NCI-H2196 treated with DMSO at 0.1 percent for 48 hours (cell line): Measurements from ENCODE around the gene KLF2.

ENCODE experiments used
- DNase-seq: peaks from one replicate; lab custom pipeline; 2025; ENCODE audit not compliant: unreplicated experiment; lab: John Stamatoyannopoulos, UW

The KLF2 gene

DNA sequence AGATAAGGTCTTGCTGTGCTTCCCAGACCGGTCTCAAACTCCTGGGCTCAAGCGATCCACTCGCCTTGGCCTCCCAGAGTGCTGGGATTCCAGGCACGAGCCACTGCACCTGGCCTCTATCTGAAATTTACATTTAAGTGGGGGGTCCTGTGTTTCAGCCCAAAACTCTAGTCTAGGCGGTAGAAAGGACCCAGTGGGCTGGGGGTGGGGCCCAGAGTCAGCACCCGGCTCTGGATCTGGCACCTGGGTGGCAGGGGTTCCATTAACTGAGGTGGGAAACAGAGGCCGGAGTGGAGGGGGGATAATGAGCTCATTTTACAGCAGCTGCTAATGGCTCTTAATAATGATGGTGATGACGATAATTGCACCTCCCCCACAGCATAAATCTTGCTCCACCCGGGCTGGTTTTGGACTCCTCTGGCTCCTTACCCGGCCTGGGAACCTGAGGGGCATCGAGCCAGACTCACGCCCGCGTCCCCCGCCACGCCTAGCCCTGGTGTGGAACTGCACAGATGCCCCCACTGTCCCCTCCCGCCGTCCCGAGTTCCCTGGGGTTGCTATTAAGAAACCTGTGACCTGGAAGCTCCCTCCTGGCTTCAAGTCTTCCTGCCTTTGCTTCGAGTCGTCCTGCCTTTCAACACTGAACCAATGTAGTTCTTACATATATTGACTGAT lies 17.8 kb upstream of the KLF2 start:
- DNase-seq = no peak

DNA sequence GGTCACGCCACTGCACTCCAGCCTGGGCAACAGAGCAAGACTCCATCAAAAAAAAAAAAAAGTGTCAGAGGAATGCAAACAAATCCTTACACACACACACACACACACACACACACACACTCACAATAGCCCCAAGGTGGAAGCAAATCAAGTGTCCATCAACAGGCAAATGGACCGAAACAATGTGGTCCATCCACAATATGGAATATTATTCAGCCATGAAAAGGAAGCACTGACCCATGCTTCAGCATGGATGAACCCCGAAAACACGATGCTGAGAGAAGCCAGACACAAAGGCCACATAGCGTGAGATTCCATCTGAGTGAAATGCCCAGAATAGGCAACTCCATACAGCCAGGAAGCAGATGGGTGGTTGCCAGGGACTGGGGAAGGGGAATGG lies 16.5 kb upstream of the KLF2 start:
- DNase-seq = no peak

DNA sequence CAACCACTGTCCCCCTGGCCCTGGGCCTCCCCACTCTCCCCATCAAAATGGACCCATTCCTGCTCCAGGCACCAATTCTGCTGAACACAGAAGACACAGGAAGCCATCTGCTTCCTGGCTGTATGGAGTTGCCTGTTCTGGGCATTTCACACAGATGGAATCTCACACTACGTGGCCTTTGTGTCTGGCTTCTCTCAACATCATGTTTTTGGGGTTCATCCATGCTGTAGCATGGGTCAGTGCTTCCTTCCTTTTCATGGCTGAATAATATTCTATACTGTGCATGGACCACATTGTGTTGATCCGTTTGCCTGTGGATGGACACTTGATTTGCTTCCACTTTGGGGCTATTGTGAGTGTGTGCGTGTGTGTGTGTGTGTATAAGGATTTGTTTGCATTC lies 15.0 kb upstream of the KLF2 start:
- DNase-seq = no peak

DNA sequence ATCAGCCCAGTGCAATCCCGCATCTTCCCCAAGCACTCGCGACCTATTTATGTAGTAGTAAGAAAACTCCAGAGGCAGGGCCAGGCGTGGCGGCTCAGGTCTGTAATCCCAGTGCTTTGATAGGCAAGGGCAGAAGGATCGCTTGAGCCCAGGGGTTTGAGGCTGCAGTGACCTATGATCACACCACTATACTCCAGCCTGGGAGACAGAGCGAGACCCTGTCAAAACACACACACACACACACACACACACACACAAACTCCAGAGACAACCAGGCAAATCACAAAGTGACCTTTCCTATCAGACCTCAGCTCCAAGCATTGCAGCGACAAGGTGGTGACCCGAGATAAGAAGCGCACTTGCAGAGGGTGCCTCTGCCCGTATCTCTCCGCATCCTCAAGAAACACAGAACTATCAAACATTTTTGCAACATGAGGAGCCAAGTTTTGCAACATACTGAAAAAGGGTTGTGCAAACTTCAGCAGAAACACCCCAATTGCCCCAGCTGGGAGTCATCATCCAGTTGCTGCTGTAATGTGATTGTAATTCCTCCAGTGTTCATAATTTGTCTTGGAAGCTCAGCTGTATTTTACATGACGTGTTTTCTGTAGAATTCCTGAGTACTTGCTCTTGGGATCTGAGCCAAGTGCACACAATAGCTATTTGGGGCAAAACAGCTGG lies 8.7 kb upstream of the KLF2 start:
- no peak for DNase-seq

DNA sequence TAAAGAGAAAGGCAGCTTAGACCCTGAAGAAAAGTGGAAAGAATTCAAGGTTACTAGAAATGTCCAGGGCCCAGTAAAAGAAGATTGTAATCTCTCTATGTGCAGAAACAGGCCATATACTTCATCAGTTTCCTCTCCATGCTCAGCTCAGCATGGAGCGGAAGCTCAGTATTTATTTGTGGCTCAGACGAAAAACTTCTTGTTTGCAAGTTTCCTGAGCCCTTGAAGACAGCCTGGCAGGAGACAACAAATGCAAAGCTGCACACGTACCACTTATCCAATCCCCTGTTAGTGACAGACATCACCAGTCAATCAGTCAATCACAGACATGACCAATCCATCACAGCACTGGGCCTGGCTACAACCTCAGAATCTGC lies 8.1 kb upstream of the KLF2 start:
- DNase-seq = no peak

DNA sequence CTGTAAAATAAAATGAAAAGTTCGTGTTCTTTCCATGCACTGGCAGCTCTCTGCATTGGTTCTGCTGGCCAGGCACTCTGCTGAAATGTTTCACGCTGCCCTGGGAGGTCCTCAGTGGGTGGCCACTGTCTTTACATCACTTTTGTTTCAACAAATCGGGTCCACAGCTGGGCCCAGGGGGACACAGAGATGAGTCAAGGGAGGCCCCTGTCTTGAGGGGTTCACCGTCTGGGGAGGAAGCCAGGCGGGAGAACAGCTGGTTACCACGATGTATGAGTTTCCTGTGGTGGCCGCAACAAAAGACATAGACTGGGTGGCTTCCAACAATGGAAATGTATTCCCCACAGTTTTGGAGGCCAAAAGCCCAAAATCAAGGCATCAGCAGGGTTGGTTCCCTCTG lies 5.1 kb upstream of the KLF2 start:
- no peak for DNase-seq

DNA sequence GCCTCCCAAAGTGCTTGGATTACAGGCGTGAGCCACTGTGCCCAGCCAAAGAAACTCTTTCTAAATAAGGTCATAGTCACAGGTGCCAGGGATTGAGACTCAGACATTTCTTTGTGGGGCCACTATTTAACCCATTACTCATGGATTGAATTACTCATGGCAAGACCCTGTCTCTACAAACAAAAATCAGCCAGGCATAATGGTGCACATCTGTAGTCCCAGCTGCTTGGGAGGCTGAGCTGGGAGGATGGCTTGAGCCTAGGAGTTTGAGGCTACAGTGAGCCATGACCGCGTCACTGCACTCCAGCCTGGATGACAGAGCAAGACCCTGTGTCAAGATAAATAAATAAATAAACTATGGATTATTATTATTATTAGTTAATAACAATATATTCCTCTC lies 3.6 kb upstream of the KLF2 start:
- no peak for DNase-seq

DNA sequence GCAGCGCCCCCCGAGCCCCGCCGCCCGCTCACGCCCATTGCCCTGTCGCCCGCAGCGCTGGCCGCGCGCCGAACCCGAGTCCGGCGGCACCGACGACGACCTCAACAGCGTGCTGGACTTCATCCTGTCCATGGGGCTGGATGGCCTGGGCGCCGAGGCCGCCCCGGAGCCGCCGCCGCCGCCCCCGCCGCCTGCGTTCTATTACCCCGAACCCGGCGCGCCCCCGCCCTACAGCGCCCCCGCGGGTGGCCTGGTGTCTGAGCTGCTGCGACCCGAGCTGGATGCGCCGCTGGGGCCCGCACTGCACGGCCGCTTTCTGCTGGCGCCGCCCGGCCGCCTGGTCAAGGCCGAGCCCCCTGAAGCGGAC lies 518 bp downstream of the KLF2 start:
- no peak for DNase-seq

DNA sequence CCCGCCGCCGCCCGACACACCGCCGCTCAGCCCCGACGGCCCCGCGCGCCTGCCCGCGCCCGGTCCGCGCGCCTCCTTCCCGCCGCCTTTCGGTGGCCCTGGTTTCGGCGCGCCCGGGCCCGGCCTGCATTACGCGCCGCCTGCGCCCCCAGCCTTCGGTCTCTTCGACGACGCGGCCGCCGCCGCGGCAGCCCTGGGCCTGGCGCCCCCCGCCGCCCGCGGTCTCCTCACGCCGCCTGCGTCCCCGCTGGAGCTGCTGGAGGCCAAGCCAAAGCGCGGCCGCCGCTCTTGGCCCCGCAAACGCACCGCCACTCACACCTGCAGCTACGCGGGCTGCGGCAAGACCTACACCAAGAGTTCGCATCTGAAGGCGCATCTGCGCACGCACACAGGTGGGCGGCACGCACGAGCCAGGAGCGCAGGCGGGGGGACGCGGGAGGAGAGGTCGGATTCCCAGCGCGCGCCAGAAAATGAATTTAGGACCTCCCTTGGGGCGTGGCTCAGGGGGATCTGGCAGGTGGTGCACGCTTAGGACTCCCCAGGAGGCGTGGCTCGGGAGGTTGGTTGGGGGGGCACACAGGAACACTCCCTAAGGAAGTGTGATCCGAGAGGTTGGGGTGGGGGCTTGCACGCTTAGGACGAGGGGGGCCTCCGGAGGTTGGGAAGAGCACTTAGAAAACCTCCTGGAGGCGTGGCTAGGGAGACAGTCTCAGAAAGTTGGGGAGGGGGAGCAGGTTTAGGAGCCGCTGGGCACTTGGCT lies 1.2 kb downstream of the KLF2 start:
- no peak for DNase-seq

DNA sequence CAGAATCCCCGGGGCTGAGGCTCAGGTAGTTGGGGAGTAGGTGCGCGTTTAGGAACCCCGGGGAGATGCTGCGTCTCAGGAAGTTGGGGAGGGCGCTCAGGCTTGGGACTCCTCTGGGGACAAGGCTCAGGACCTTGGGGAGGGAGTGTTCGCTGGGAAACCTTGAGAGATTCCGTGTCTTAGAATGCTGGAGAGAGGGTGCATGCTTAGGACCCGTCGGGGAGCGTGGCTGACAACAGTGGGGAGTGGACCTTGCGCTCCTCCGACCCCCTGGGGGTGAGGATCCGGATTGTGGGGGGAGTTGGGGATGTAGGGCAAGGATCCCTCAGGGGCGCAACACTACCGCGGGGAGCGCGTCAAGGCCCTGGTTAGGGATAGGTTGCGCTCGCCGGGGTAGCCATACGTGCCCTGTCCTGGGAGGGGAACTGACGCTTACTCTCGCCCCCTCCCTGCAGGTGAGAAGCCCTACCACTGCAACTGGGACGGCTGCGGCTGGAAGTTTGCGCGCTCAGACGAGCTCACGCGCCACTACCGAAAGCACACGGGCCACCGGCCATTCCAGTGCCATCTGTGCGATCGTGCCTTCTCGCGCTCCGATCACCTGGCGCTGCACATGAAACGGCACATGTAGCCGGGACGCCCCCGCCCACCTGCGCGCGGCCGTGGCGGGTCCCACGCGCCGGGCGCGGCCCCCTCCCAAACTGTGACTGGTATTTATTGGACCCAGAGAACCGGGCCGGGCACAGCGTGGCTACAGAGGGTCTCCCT lies 2.0 kb downstream of the KLF2 start:
- DNase-seq = no peak

DNA sequence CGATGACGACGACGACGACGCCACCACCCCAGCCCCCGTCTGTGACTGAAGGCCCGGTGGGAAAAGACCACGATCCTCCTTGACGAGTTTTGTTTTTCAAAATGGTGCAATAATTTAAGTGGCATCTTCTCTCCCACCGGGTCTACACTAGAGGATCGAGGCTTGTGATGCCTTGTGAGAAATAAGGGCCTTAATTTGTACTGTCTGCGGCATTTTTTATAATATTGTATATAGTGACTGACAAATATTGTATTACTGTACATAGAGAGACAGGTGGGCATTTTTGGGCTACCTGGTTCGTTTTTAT lies 2.5 kb downstream of the KLF2 start:
- DNase-seq = no peak

DNA sequence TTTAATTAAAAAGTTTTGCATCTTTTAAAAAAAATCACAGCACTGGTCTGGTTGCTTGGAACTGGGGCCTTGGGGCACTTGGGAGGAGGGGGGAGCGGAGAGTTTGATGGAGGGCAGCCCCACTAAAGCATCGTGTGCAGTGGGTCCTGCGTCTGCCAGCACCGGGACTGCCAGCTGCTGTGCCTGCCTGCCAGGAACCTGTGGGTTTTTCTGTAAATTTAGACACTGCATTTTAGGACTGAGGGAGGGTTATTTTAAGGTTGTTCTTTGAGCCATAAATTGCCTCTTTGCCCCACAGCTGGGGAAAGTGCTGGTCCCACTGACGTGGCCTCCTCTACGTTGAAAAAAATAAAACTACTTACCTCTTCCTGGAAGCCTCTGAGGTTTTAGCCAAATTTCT lies 2.9 kb downstream of the KLF2 start:
- DNase-seq = no peak

DNA sequence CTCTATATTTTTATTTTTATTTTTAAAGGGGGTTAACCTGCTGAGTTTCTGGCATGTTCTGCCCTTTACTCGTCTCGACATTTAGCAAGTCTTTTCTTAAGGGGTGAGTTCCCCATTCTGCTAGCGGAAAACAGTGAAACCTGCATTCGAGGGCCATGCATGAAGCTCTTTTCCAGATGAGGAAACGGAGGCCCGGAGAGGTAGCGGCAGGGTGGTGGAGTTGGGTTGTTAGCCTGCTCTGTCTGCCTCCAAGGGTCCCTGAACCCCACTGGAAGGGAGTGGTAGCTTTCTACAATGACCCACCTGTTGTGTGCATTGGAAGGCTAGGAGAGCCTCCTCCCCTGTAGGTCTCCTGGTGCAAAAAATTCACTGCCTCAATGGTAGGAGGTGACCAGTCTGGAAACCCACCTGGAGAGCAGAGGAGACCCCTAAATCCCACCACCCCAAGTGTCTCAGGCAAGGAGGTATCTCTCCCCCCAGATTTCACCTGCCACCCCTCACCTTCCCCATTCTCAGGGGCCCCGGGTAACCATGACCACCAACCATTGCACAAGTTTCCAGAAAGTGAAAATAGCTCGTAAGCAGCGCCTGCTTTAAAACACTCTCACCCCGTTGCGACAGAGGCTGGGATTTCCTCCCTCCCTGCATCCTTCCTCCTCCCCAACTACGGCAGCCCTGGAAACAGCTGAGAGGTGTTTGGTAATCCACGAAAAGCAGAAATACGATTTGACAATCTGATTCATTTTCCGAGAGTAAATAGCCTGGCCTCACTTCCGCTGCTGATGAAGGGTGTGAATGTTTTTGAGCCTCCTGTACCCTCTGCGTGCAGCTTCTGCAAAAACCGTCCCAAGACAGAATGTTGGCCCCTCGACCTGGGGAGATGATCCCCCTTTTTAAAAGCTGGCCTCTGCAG lies 3.5 kb downstream of the KLF2 start:
- DNase-seq = no peak

DNA sequence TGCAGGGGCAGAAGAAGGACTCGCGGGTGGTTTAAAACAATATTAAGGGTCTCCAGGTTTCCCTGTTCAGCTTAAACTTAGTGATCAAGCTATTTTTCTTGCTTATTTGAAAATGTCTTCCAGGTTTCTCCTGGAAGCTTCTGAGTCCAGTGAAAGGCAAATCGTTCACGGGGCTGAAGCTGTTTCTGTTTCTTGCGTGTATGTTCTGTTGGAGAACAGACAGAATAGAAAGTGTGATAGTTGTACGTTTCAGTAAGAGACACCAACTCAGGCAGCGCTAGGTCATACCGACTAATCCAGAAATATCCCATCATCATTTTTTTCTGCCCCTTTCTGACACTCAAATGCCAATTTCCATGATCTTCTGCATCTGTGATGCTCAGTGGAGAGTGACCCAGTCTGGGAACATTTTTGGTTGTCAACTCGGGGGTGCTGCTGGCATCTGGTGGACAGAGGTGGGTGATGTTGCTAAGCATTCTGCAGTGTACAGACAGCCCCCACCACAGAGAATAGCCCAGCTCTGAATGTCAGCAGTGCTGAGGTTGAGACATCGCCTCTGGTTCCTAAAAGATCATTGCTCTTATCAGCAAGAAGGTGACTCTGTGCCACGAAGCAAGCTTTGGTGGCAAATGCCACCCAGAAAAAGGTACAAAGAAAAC lies 4.3 kb downstream of the KLF2 start:
- DNase-seq = no peak

DNA sequence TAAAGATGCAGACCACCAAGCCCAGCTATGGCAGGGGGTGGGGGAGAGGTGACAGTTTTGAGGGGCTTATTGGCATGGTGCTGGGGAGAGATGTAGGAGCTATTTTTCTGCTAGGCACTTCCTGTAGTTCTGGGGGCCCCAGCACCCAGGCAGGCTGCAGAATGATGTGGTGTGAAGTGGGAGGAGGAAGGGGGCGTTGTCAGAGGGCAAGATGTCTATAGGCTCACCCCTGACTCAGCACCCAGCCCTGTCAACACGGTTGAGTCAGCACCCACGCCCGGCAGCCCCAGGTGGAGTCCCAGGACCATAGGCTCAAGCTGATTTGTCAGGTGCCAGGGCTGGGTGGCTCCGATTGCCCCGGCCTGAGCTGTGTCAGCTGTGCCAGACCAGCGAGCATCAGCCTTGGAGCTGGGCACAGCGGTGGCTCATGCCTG lies 5.8 kb downstream of the KLF2 start:
- no peak for DNase-seq

DNA sequence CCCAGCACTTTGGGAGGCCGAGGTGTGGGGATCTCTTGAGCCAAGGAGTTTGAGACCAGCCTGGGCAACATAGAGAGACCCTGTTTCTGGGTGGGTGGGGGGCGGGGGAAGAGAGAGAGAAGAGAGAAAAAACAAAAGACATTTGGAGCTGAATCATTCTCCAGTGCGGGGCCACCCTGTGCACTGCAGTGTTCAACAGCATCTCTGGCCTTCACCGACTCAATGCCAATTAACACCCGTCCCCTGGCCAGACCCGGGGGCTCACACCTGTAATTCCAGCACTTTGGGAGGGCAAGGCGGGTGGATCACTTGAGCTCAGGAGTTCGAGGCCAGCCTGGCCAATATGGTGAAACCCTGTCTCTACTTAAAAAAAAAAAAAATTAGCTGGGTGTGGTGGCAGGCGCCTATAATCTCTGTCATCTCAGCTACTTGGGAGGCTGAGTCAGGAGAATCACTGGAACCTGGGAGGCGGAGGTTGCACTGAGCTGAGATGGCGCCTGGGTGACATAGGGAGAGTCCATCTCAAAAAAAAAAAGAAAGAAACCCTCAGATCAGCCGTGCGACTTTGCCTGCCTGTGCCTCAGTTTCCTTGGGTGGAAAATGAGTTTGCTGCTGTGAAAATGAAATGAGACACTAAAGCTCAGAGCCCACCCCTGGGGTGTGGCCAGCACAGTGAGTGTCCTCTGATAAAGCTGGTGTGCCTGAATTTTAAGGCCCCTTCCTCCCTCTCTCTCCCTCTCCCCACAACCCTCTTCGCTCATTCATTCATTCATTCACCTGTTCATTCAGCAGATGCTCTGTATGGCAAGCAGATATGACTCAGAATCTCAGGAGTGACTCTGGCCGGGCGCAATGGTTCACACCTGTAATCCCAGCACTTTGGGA lies 6.4 kb downstream of the KLF2 start:
- no peak for DNase-seq

DNA sequence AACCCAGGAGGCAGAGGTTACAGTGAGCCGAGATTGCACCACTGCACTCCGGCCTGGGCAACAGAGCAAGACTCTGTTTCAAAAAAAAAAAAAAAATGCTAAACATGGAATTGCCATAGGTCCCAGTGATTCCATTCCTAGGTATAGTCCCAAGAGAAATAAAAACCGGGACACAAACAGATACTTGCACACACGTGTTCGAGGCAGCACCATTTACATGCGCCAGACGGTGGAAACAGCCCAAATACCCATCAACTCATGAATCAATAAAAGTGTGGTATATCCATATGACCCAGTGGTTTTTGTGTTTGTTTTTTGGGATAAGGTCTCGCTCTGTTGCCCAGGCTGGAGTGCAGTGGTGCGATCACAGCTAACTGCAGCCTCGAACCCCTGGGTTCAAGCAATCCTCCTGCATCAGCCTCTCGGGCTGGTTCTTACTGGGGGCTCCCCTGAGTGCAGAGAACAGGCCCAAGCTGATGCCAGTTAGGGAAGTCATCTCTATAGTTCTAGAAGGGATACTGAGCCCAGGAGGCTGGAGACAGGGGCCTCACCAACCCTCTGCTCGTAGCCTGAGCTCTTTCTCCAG lies 8.5 kb downstream of the KLF2 start:
- no peak for DNase-seq

DNA sequence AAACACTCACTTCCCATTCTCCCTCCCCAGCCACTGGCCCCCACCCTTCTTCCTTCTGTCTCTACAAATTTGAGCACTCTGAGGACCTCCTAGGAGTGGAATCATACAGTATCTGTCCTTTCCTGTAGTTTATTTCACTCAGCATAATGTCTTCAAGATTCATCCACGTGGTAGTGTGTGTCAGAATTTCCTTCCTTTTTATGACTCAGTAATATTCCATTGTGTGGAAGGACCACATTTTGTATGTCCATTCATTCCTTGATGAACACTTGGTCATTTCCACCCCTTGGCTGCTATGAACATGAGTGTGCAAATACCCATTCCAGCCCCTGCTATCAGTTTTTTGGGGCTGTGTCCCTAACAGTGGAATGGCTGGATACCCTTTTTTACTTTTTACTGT lies 9.8 kb downstream of the KLF2 start:
- DNase-seq = no peak

DNA sequence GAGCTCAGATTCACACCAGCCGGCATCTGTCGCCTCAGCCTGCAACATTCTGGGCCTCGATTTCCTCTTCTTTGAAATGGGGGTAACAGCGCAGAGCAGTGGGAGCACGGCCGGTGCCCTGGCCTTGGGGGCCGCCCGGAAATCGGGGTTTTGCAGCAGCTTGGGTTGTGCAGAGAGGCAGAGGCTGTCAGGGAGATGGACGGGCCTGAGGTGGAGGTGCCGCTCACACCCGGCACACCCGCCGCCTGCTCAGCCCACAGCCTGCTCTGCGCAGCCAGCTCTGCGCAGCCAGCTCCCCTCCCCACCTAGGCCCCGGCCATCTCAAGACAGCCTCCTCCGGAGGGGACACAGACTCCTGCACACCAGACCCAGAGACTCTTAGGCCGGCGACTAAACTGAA lies 10.6 kb downstream of the KLF2 start:
- DNase-seq = no peak
